Activated CD8-positive, alpha-beta T cell treated with anti-CD3 and anti-CD28 coated beads for 36 hours (primary cell): ENCODE data around the gene MTIF3. TPM values are rescaled to one million over a fixed set of nuclear protein-coding genes. Genes with fewer than 3 reads are reported as not detected.
"Not testable (repeated sequence)": the region's sequence is repeated elsewhere in the genome, so short reads cannot be mapped to it uniquely, and the experiment has no call there.

ENCODE experiments used
- ATAC-seq: fragments of 200-7000 bp; cut with Tn5 transposase; one replicate; pipeline ENCODE4 v1.10.0; 2021; ENCODE audit warnings: mild to moderate bottlenecking, moderate library complexity
- CTCF ChIA-PET: fragments of 350-600 bp; sonication (Branson Sonifier 250); formaldehyde crosslinking; loops from one replicate; lab custom pipeline; 2021; ENCODE audit warnings: antibody characterized with exemption; lab: Charles Lee
- POLR2A ChIA-PET: fragments of 350-600 bp; sonication (Branson Sonifier 250); formaldehyde crosslinking; loops from one replicate; lab custom pipeline; 2021; ENCODE audit warnings: antibody characterized with exemption; lab: Charles Lee
- DNase-seq: peaks from one replicate; pipeline ENCODE4 v3.0.0-alpha.2; 2020
- H3K27ac Mint-ChIP-seq: one replicate; pipeline ENCODE4 v1.8.0; 2021; ENCODE audit warnings: mild to moderate bottlenecking, mixed read lengths
- H3K27me3 Mint-ChIP-seq: one replicate; pipeline ENCODE4 v1.8.0; 2021; ENCODE audit warnings: mixed read lengths
- H3K36me3 Mint-ChIP-seq: one replicate; pipeline ENCODE4 v1.8.0; 2021; ENCODE audit warnings: low read depth, mixed read lengths
- H3K4me1 Mint-ChIP-seq: one replicate; pipeline ENCODE4 v1.8.0; 2021; ENCODE audit warnings: low read depth, mixed read lengths
- H3K4me3 Mint-ChIP-seq: one replicate; pipeline ENCODE4 v1.8.0; 2021; ENCODE audit warnings: mild to moderate bottlenecking, moderate library complexity, mixed read lengths
- H3K9me3 Mint-ChIP-seq: one replicate; pipeline ENCODE4 v1.8.0; 2021; ENCODE audit warnings: mixed read lengths
- CTCF ChIP-seq: fragments of 200-600 bp; IDR thresholded peaks from one replicate; pipeline ENCODE4 v1.8.0; 2022; ENCODE audit warnings: antibody characterized with exemption, mild to moderate bottlenecking
- intact Hi-C: fragments of 100-400 bp; cut with micrococcal nuclease; formaldehyde crosslinking; loops from one replicate; pipeline ENCODE4 v1.10.0; 2022
- total RNA-seq, 2 experiments: library from RNA; stranded (reverse); gene quantifications; one replicate each; pipeline ENCODE4 v1.2.3, GENCODE V29; 2021

Gene MTIF3
- total RNA-seq, 2 experiments from 2014 or later, result 28.0 to 29.6 TPM

GRCh38 chr13:27403727-27404385, 46.5 kb downstream of the MTIF3 start:
- POLR2A ChIA-PET, result interaction anchor here (1.0 kb wide), 1 partner anchor 22 kb away, joined by 5 read pairs; no protein-coding TSS in a partner anchor
- TF ChIP-seq CTCF, result no peak
- DNase-seq, result no peak
- CTCF ChIA-PET, result interaction anchor here (1.2 to 1.4 kb wide), 2 partner anchors 30 to 426 kb away, joined by 3 to 4 read pairs; no protein-coding TSS in a partner anchor
- peaks cover 6% of the 10 kb centered on the region for H3K4me1 Mint-ChIP-seq
- H3K27me3 Mint-ChIP-seq, result peaks cover 3% of the 10 kb centered on the region
- no peak for ATAC-seq
- H3K9me3 Mint-ChIP-seq, result no peaks in the 10 kb centered on the region
- H3K36me3 Mint-ChIP-seq, result no peaks in the 10 kb centered on the region
- H3K27ac Mint-ChIP-seq, result no peak overlapping the region
- no peak overlapping the region for H3K4me3 Mint-ChIP-seq
- intact Hi-C loops, result no loop called here

DNA sequence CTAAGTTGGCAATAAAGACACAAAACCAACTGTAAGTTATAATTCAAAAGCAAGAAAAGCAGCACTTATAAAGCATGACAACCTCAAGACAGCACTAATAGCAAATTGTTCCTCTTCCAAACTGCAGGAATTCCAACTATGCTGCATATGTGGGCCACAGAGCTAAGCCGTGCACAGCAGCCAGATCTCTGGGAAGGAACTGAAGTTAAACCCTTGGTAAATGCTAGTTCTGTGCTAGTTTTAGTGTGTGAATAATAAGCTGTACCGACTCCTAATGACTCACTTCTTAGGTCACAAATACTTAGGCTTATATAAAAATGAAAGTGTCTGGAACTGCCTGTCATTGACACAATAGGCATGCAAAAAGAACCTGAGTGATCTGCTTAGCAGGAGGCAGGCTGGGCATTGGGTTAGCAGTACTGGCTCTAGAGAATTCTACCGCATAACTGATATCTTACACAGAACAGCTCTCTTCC, 47.1 kb downstream of the MTIF3 start:
- H3K4me3 Mint-ChIP-seq, result no peak overlapping the region
- ATAC-seq, result peak; percentile 51
- intact Hi-C loops, result no loop called here
- peaks cover 3% of the 10 kb centered on the region for H3K27me3 Mint-ChIP-seq
- H3K4me1 Mint-ChIP-seq, result peaks cover 6% of the 10 kb centered on the region
- no peak for DNase-seq
- no peak for TF ChIP-seq CTCF
- H3K9me3 Mint-ChIP-seq, result no peaks in the 10 kb centered on the region
- no peaks in the 10 kb centered on the region for H3K36me3 Mint-ChIP-seq
- ChIA-PET POLR2A (interaction anchor here (1.0 kb wide), 1 partner anchor 22 kb away, joined by 5 read pairs; no protein-coding TSS in a partner anchor), CTCF (interaction anchor here (1.2 to 1.4 kb wide), 2 partner anchors 29 to 427 kb away, joined by 3 to 4 read pairs; no protein-coding TSS in a partner anchor)
- H3K27ac Mint-ChIP-seq, result no peak overlapping the region

GRCh38 chr13:27401210-27401609, 49.2 kb downstream of the MTIF3 start:
- ChIA-PET POLR2A (no interaction called here), CTCF (interaction anchor here (1.1 to 1.6 kb wide), 3 partner anchors 9 to 428 kb away, joined by 3 to 6 read pairs (median 5); no protein-coding TSS in a partner anchor)
- no peaks in the 10 kb centered on the region for H3K27me3 Mint-ChIP-seq
- peaks cover 2% of the 10 kb centered on the region for H3K4me1 Mint-ChIP-seq
- no peak for ATAC-seq
- H3K4me3 Mint-ChIP-seq, result no peak overlapping the region
- no peak for DNase-seq
- TF ChIP-seq CTCF, result no peak
- no peak overlapping the region for H3K27ac Mint-ChIP-seq
- intact Hi-C loops, result no loop called here
- H3K9me3 Mint-ChIP-seq, result no peaks in the 10 kb centered on the region
- H3K36me3 Mint-ChIP-seq, result no peaks in the 10 kb centered on the region

- H3K27ac Mint-ChIP-seq, H3K4me3 Mint-ChIP-seq, DNase-seq, H3K9me3 Mint-ChIP-seq, H3K4me1 Mint-ChIP-seq, H3K36me3 Mint-ChIP-seq, POLR2A ChIA-PET, intact Hi-C loops, H3K27me3 Mint-ChIP-seq, ATAC-seq: not testable (repeated sequence)
- CTCF ChIA-PET, result interaction anchor here (1.1 to 1.6 kb wide), 3 partner anchors 9 to 428 kb away, joined by 3 to 6 read pairs (median 3); no protein-coding TSS in a partner anchor
These were observed 50.0 kb downstream of the MTIF3 start for GRCh38 chr13:27400405-27400804.

- ChIA-PET CTCF (no interaction called here), POLR2A (no interaction called here)
- no peaks in the 10 kb centered on the region for H3K4me1 Mint-ChIP-seq
- intact Hi-C loops, result no loop called here
- no peak for TF ChIP-seq CTCF
- ATAC-seq, result no peak
- H3K9me3 Mint-ChIP-seq, result no peaks in the 10 kb centered on the region
- no peak overlapping the region for H3K4me3 Mint-ChIP-seq
- no peak overlapping the region for H3K27ac Mint-ChIP-seq
- no peak for DNase-seq
- no peaks in the 10 kb centered on the region for H3K36me3 Mint-ChIP-seq
- no peaks in the 10 kb centered on the region for H3K27me3 Mint-ChIP-seq
These were observed 52.0 kb downstream of the MTIF3 start for GRCh38 chr13:27398360-27398759.
